ENCODE results near the gene WDR47. TPM values are rescaled to one million over a fixed set of nuclear protein-coding genes. Genes with fewer than 3 reads are reported as not detected.

The WDR47 gene
- total RNA-seq, 1 donor from 2014 or later = 30.6 TPM

- Mint-ChIP-seq H3K36me3 (ENCODE audit: low read depth) (no peaks in the 10 kb centered on the region), H3K4me3 (ENCODE audit: unreplicated experiment) (no peak overlapping the region), H3K9me3 (ENCODE audit: low read depth) (no peaks in the 10 kb centered on the region), H3K27me3 (ENCODE audit: low read depth) (no peaks in the 10 kb centered on the region), H3K4me1 (ENCODE audit: low read depth) (peaks cover 12% of the 10 kb centered on the region), H3K27ac (ENCODE audit: unreplicated experiment) (no peak overlapping the region)
- peak; percentile 20 for DNase-seq (ENCODE audit: low spot score)
- no peak for TF ChIP-seq CTCF (IDR thresholded peaks at IDR 0.05)
Measured at GRCh38 chr1:109084563-109085517, 42.9 kb upstream of the WDR47 start.

GRCh38 chr1:109083923-109084322 lies 42.0 kb upstream of the WDR47 start:
- TF ChIP-seq CTCF (IDR thresholded peaks at IDR 0.05) = no peak
- no peak overlapping the region for H3K4me3 Mint-ChIP-seq (ENCODE audit: unreplicated experiment)
- no peak for DNase-seq (ENCODE audit: low spot score)
- H3K27ac Mint-ChIP-seq (ENCODE audit: unreplicated experiment) = no peak overlapping the region
- no peaks in the 10 kb centered on the region for H3K27me3 Mint-ChIP-seq (ENCODE audit: low read depth)
- no peaks in the 10 kb centered on the region for H3K36me3 Mint-ChIP-seq (ENCODE audit: low read depth)
- H3K9me3 Mint-ChIP-seq (ENCODE audit: low read depth) = no peaks in the 10 kb centered on the region
- peaks cover 4% of the 10 kb centered on the region for H3K4me1 Mint-ChIP-seq (ENCODE audit: low read depth)

DNA sequence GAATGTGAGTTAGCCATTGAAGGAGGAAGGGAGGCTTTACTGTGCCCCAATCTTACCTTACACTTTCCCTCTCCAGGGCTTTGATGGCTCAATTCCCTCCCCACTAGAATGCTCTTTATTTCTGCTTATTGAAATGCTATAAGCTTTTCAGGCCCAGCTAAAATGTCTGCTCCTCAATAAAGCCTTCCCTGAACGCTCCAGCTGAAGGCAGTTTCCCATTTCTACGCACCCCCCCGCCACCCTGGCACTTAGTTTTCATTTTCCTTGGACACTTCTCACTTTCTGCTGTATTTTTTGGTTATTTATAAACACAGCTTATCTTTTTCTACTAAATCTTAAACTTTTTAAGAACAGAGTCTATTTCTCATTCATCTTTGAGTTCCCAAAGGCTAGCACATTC lies 41.6 kb upstream of the WDR47 start:
- H3K36me3 Mint-ChIP-seq (ENCODE audit: low read depth) = no peaks in the 10 kb centered on the region
- H3K9me3 Mint-ChIP-seq (ENCODE audit: low read depth) = no peaks in the 10 kb centered on the region
- H3K4me3 Mint-ChIP-seq (ENCODE audit: unreplicated experiment) = no peak overlapping the region
- no peak for TF ChIP-seq CTCF (IDR thresholded peaks at IDR 0.05)
- H3K27me3 Mint-ChIP-seq (ENCODE audit: low read depth) = no peaks in the 10 kb centered on the region
- H3K4me1 Mint-ChIP-seq (ENCODE audit: low read depth) = peaks cover 4% of the 10 kb centered on the region
- H3K27ac Mint-ChIP-seq (ENCODE audit: unreplicated experiment) = no peak overlapping the region
- no peak for DNase-seq (ENCODE audit: low spot score)

- Mint-ChIP-seq H3K4me3 (ENCODE audit: unreplicated experiment) (no peak overlapping the region), H3K36me3 (ENCODE audit: low read depth) (no peaks in the 10 kb centered on the region), H3K27me3 (ENCODE audit: low read depth) (no peaks in the 10 kb centered on the region), H3K9me3 (ENCODE audit: low read depth) (no peaks in the 10 kb centered on the region), H3K27ac (ENCODE audit: unreplicated experiment) (peak overlapping the region; percentile 76), H3K4me1 (ENCODE audit: low read depth) (peaks cover 11% of the 10 kb centered on the region)
- TF ChIP-seq CTCF (IDR thresholded peaks at IDR 0.05) = no peak
- no peak for DNase-seq (ENCODE audit: low spot score)
Measured at GRCh38 chr1:109080441-109081082, 38.7 kb upstream of the WDR47 start.

DNA sequence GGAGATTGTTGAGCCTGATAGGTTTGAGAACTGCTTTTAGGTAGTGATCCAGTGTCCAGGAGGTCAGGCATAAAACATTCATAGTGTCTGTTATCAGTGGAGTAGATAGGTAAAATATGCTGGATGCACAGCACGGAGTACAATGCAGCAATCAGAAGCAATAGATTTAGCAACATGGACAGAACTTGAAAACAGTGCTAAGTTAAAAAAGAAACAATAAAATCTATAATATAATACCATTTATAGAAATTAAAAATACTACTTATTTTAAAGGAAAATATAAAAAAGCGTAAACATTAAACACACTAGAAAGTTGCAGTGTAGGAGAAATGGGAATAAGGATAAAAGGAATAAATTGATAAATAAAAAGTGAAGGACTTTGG lies 37.3 kb upstream of the WDR47 start:
- Mint-ChIP-seq H3K36me3 (ENCODE audit: low read depth) (peaks cover 1% of the 10 kb centered on the region), H3K27ac (ENCODE audit: unreplicated experiment) (no peak overlapping the region), H3K9me3 (ENCODE audit: low read depth) (no peaks in the 10 kb centered on the region), H3K27me3 (ENCODE audit: low read depth) (no peaks in the 10 kb centered on the region), H3K4me1 (ENCODE audit: low read depth) (peaks cover 21% of the 10 kb centered on the region), H3K4me3 (ENCODE audit: unreplicated experiment) (no peak overlapping the region)
- TF ChIP-seq CTCF (IDR thresholded peaks at IDR 0.05) = no peak
- DNase-seq (ENCODE audit: low spot score) = no peak
